AG09309 (cell line): ENCODE results near the gene PEPD.

Experiments used
- DNase-seq: peaks from one replicate; pipeline ENCODE4 v3.0.0-alpha.2; 2010; ENCODE audit warnings: low read depth
- H3K4me3 ChIP-seq: 2 replicates; pipeline ENCODE4 v1.5.1; 2011; ENCODE audit warnings: mild to moderate bottlenecking, low read depth, low read length, moderate library complexity; ENCODE audit not compliant: control insufficient read depth
- CTCF ChIP-seq: IDR thresholded peaks from 2 replicates; pipeline ENCODE4 v1.5.1; 2011; ENCODE audit warnings: mild to moderate bottlenecking, low read depth, low read length, inconsistent platforms; ENCODE audit not compliant: insufficient read depth, control insufficient read depth; ENCODE audit errors: missing control alignments

Gene PEPD

GRCh38 chr19:33443638-33444561 lies 77.7 kb downstream of the PEPD start:
- no peak for TF ChIP-seq CTCF
- DNase-seq, result no peak
- no peak overlapping the region for H3K4me3 ChIP-seq

DNA sequence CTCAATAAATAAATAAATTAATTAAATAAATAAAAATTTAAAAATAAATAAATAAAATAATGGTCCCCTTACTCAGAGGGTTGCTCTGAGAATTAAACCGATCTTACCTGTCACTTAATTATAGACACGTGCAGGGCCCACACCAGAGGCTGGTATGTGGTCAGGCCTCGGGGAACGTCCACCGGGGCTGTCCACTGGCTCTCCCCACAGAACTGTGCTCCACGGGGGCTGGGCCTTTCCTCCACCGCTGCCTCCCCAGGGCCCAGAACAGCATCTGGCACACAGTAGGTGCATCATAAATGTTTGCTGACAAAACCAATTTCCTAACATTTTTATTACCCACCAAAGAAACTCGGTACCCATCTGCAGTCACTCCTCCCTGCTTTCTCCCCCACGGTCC lies 78.9 kb downstream of the PEPD start:
- no peak overlapping the region for H3K4me3 ChIP-seq
- DNase-seq, result no peak
- TF ChIP-seq CTCF, result no peak

- H3K4me3 ChIP-seq, result no peak overlapping the region
- TF ChIP-seq CTCF, result no peak
- DNase-seq, result no peak
Observed at GRCh38 chr19:33441828-33442227, 79.8 kb downstream of the PEPD start.

- H3K4me3 ChIP-seq, result no peak overlapping the region
- no peak for TF ChIP-seq CTCF
- no peak for DNase-seq
Observed at GRCh38 chr19:33441277-33441699, 80.3 kb downstream of the PEPD start.

DNA sequence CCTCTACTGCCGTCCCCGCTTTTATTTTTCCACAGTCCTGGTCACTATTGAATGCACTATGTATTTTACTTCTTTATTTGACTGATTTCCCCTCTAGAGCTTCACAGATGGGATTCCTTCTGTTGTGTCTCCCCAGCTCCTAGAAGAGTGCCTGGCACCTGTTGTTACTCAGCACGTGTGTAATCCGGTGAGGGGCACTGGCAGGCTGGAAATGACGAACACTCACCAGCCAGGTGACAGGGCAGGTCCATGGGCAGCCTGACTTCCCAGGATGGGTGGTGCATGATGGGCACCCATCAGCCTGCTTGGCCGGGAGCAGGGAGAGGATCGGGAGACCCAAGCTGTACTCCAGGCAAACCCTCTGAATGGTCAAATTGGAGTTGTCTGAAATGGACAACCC lies 80.9 kb downstream of the PEPD start:
- no peak for DNase-seq
- no peak overlapping the region for H3K4me3 ChIP-seq
- no peak for TF ChIP-seq CTCF

DNA sequence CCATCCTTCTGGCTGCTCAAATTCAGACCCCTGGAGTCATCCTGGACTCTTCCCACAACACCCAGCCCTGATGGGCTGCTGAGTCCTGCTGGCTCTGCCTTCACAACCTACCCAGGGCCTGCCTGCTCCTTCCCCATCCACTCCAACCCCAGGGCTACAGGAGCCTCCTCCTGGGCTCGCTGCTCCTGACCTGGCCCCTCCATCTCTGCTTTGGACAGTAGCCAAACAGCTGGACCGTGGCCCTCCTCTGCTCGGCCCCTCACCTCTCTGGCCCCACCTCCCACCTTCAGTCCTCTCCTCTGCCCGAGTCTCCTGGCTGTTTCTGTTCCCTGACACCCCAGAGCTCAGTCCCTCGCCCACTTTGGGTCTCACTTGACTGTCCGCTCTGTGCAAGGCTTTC lies 81.3 kb downstream of the PEPD start:
- DNase-seq, result no peak
- TF ChIP-seq CTCF, result no peak
- no peak overlapping the region for H3K4me3 ChIP-seq
